Esophagus squamous epithelium (tissue), 5 donors: ENCODE results near the gene AFF3. TPM values are rescaled to one million over a fixed set of nuclear protein-coding genes. Genes with fewer than 3 reads are reported as not detected.
"Not testable (repeated sequence)": the region's sequence is repeated elsewhere in the genome, so short reads cannot be mapped to it uniquely, and the experiment has no call there.

Experiments used
- DNase-seq: peaks from one replicate; lab custom pipeline; 2025; lab: John Stamatoyannopoulos, UW
- H3K27ac ChIP-seq, 4 donors: fragments of 200-600 bp; sonication (generic); one replicate each; pipeline ENCODE4 v1.5.1; 2016 to 2019; ENCODE audit warnings: mild to moderate bottlenecking in 1 of 4
- H3K27me3 ChIP-seq, 4 donors: fragments of 200-600 bp; sonication (generic); 1 replicate in 3 of 4; 2 replicates in 1 of 4; pipeline versions ENCODE4 v1.5.1 to v1.6.0; 2017 to 2021; ENCODE audit warnings: antibody characterized with exemption in 1 of 4
- H3K36me3 ChIP-seq, 3 donors: fragments of 200-600 bp; sonication (generic); one replicate each; pipeline ENCODE4 v1.5.1; 2016 to 2019
- H3K4me1 ChIP-seq, 3 donors: fragments of 200-600 bp; sonication (generic); one replicate each; pipeline ENCODE4 v1.5.1; 2017 to 2019
- H3K4me3 ChIP-seq, 4 donors: fragments of 200-600 bp; sonication (generic); 1 replicate in 3 of 4; 2 replicates in 1 of 4; pipeline ENCODE4 v1.5.1; 2016 to 2019; ENCODE audit warnings: mild to moderate bottlenecking in 2 of 4, moderate library complexity in 1 of 4
- H3K9me3 ChIP-seq, 3 donors: fragments of 200-600 bp; sonication (generic); one replicate each; pipeline ENCODE4 v1.5.1; 2016 to 2019
- POLR2A ChIP-seq, 4 donors: fragments of 450-650 bp; IDR thresholded peaks; one replicate each; pipeline ENCODE4 v1.6.1; 2017; ENCODE audit warnings: antibody characterized with exemption in 4 of 4, mild to moderate bottlenecking in 4 of 4, moderate library complexity in 3 of 4
- WGBS, 2 donors: methylation state at CpG; one replicate each; pipeline ENCODE4 v1.1.5; 2018; 5-methylcytosine and 5-hydroxymethylcytosine counted together
- intact Hi-C: fragments of 100-400 bp; cut with DNase I; formaldehyde crosslinking; loops from one replicate; pipeline ENCODE4 v1.15.0; 2022
- total RNA-seq, 4 donors: library from RNA; depleted of rRNA; stranded (reverse); fragments of >200 nt; gene quantifications; one replicate each; pipeline ENCODE4 v1.1.0, GENCODE V29; 2016
- TF ChIP-seq, protein P1 (sequence below), 6 experiments: fragments of 450-650 bp in 4 of 6; fragments of 200-600 bp in 2 of 6; sonication (generic) in 2 of 6; IDR thresholded peaks; one replicate each; pipeline ENCODE4 v1.5.1; 2016 to 2019; ENCODE audit warnings: antibody characterized with exemption in 6 of 6, mild to moderate bottlenecking in 4 of 6, moderate library complexity in 4 of 6
- donor health status: DM: yes; HTN: yes; CAD: no.

The AFF3 gene
- total RNA-seq, 4 donors from 2014 or later, result 1.2 to 9.7 (median 3.8) TPM

DNA sequence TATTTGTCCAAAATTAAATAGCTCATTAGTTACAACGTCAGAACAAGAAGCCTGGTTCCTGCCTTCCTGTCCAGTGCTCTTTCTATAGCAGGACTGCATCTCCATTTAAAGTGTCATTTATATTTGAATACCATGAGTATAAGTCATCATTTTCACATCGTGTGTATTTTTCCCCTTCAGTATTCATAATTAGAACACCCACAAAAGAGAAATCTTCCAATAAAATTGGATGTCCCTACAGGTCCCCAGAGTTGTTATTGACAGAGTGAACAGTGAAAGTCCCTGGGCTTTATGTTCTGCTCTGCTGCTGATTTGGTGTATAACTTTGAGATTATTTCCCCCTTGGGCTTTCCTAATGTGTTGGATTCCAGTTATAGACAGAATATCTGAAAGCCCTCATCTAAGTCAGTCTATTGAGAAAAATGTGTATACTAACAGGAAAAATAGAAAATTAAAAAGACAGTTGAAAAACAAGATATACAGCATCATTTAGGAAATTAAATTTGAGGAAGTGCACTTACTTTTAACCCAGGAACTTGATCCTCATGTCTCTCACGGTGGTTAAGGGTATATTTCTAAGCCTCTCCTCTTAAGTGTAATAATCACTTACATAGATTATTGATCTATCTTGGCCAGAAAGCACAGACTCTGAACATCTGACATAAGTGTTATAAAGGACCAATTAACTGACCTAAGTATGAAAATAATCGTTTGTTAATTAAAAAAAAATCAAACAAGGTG lies 637.4 kb downstream of the AFF3 start:
- H3K4me3 ChIP-seq, result no peak overlapping the region
- peak overlapping the region in 2 of 4 donors; percentile 74 to 82 for H3K27ac ChIP-seq
- DNase-seq, result no peak
- no peak for TF ChIP-seq POLR2A (IDR thresholded peaks at IDR 0.05)
- TF ChIP-seq, protein P1, sequence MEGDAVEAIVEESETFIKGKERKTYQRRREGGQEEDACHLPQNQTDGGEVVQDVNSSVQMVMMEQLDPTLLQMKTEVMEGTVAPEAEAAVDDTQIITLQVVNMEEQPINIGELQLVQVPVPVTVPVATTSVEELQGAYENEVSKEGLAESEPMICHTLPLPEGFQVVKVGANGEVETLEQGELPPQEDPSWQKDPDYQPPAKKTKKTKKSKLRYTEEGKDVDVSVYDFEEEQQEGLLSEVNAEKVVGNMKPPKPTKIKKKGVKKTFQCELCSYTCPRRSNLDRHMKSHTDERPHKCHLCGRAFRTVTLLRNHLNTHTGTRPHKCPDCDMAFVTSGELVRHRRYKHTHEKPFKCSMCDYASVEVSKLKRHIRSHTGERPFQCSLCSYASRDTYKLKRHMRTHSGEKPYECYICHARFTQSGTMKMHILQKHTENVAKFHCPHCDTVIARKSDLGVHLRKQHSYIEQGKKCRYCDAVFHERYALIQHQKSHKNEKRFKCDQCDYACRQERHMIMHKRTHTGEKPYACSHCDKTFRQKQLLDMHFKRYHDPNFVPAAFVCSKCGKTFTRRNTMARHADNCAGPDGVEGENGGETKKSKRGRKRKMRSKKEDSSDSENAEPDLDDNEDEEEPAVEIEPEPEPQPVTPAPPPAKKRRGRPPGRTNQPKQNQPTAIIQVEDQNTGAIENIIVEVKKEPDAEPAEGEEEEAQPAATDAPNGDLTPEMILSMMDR (IDR thresholded peaks at IDR 0.05), result no peak
- intact Hi-C loops, result no loop called here
- no peaks in the 10 kb centered on the region for H3K27me3 ChIP-seq
- peaks cover 0 to 29% (median 0%) of the 10 kb centered on the region in 3 donors for H3K4me1 ChIP-seq
- H3K36me3 ChIP-seq, result no peaks in the 10 kb centered on the region
- H3K9me3 ChIP-seq, result no peaks in the 10 kb centered on the region
- 33 to 35% methylated on average over 4 of the region's 4 CpGs for WGBS, 2 donors

GRCh38 chr2:99503662-99504416 lies 638.6 kb downstream of the AFF3 start:
- H3K36me3 ChIP-seq, intact Hi-C loops, H3K4me3 ChIP-seq, H3K27me3 ChIP-seq, DNase-seq, H3K9me3 ChIP-seq: not testable (repeated sequence)
- 58 to 69% methylated on average over 8 of the region's 8 CpGs for WGBS, 2 donors
- Histone ChIP-seq H3K27ac (peak overlapping the region; percentile 49 to 82 (median 66)), H3K4me1 (peaks cover 0 to 29% (median 0%) of the 10 kb centered on the region in 3 donors)

- H3K4me3 ChIP-seq, result no peak overlapping the region
- DNase-seq, result no peak
- 78 to 81% methylated on average over 2 of the region's 2 CpGs for WGBS, 2 donors
- H3K4me1 ChIP-seq, result peaks cover 0 to 4% (median 3%) of the 10 kb centered on the region in 3 donors
- no peaks in the 10 kb centered on the region for H3K9me3 ChIP-seq
- TF ChIP-seq, protein P1 (IDR thresholded peaks at IDR 0.05), result no peak
- no peak for TF ChIP-seq POLR2A (IDR thresholded peaks at IDR 0.05)
- intact Hi-C loops, result no loop called here
- H3K36me3 ChIP-seq, result no peaks in the 10 kb centered on the region
- H3K27ac ChIP-seq, result peak overlapping the region in 2 of 4 donors; percentile 48 to 57
- H3K27me3 ChIP-seq, result peaks cover 0 to 19% (median 0%) of the 10 kb centered on the region in 4 donors
These were observed 646.4 kb downstream of the AFF3 start for GRCh38 chr2:99496021-99496420.

Other genes with a start within 250 kb of the AFF3 start
- 1 to 10 TPM in 2 of 4 donors, under 1 TPM in 2; 0.42 to 6.1 (median 1.0) TPM for gene LONRF2, start 179.9 kb upstream of the AFF3 start, total RNA-seq